ENCODE measurements around the gene EXOC6.
A peak's percentile ranks its signal among the peaks of the same experiment; 100 is the strongest.
"Not testable (repeated sequence)": the region's sequence is repeated elsewhere in the genome, so short reads cannot be mapped to it uniquely, and the experiment has no call there.

EXOC6 gene

DNA sequence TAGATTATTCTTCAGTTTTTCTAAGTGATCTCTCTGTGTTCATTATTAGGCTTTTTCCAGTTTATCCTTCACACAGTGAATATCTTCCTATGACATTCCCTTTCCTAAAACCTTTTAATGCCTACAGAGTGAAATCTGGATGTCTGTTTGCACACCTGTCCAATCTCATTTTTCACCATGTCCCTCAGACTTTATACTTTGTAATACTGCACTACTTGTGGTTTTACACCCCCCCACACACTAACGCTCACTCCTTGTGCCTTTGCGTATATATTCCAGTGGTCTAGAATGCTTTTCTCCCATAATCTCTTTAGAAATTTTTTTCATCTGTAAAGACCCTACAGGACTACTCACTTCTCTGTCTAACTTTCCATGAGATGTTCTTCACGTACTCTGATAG lies 98.2 kb downstream of the EXOC6 start:
- DNase-seq, result no peak

DNA sequence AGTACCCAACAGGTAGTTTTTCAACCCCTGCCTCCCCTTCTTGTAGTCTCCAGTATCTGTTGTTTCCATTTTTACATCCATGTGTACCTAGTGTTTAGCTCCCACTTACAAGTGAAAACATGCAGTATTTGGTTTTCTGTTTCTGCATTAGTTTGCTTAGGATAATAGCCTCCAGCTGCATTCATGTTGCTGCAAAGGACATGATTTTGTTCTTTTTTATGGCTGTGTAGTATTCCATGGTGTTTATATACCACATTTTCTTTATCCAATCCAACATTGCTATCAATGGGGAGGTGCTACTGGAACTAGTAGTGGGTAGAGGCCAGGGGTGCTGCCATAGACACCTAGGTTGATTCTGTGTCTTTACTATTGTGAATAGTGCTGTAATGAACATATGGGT lies 104.3 kb downstream of the EXOC6 start:
- not testable (repeated sequence) for DNase-seq

DNA sequence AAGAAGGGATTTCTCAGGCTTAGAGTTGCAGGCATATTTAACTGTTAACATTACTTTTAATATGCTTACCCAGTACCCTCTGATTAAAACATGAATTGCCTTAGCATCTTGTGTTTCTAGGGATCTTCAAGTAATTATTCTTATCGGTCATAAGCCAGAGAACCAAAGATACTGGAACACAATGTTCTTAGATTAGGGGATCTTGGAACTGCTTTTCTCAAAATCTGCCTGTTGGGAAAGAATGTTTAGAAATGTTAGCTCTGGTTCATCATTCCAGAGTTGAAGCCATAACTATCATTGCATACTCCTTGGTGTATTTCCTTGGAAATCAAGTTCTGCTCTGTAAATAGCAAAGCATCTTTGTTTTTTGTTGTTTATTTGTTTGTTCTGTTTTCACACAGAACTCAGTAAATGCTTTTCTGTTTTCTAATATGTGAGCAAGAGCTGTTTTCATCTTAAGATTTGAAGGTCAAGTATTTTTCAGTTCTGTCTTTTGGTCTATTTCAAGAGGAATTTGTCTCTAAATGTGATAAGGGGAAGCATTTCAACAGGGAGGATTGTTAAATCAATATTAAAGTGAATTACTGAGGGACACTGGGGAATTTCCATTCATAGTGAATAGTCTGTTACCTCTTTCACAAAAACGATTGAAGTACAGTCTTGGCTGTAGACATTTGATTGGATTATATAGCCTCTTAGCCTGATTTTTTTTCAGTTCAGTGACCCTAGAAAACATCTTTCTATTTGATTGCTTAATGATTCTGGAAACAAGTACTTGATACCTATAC lies 109.1 kb downstream of the EXOC6 start:
- DNase-seq, result no peak

DNA sequence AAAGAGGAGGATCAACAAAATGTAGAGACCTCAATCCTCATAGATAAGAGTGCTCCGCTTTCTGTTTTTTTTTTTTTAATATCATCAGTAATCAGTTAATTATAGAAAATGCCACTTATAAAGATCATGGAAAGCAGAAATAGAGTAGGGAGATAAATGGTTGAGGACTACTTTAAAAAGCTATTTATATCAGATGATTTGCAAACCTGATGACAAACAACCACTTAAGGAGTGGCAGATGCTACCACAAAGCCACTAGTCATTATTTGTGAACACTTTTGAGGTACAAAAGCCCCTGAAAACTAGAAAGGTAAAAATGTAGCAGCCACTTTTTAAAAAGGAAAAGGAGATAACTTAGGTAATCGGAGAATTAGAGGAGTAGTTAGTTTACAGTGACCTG lies 113.3 kb downstream of the EXOC6 start:
- no peak for DNase-seq

DNA sequence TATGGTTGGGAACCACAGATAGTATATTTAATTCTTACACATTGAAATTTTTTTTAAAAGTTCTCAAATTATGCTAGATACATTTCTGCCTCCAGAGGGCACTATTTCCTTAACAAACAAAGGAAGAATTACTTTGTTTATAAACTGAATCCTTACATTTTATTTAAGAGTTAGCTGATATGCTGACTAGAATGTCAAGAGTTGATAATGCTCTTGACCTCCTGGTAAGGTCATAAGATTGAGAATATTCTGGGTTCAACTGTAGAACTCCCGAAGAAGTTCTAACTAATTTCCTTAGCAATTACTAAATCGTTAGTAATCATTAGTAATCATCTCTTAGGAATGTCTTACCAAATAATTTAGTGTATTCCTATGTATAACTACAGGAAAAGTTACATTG lies 117.0 kb downstream of the EXOC6 start:
- DNase-seq, result peak; percentile 19

DNA sequence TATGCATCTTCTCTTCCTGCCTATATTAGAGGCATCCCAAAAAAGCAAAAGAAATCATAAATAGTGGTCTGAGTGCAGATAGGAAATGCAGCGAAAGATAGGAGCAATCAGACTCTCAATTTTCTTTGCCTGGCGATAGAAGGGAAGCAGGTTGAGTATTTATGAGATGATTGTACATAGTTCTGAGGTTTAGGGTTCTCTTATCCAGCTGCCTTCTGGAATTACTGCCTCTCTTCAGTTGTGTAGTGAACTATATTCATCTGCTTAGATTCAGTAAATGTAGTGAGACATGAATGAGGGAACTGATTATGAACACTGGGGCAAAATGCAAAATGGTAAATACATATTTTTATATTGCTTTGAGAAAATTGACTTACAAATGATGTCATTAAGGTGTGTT lies 119.3 kb downstream of the EXOC6 start:
- no peak for DNase-seq

DNA sequence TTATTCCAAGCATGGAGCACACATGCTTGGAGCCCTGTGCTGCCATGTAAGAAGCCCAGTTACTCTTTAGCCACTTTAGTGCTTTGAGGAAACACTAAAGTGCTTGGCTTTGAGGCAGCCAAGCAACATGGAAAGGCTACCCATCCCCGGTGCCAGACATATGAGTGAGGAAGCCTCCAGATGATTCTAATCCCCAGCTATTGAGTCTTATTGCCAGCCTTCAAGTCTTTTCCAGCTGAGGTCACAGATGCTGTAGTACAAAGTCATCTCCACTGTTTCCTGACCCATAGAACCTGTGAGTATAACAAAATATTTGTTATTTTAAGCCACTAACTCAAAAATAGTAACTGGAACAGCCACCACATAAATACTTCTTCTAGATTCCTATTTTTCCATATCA lies 120.8 kb downstream of the EXOC6 start:
- no peak for DNase-seq

DNA sequence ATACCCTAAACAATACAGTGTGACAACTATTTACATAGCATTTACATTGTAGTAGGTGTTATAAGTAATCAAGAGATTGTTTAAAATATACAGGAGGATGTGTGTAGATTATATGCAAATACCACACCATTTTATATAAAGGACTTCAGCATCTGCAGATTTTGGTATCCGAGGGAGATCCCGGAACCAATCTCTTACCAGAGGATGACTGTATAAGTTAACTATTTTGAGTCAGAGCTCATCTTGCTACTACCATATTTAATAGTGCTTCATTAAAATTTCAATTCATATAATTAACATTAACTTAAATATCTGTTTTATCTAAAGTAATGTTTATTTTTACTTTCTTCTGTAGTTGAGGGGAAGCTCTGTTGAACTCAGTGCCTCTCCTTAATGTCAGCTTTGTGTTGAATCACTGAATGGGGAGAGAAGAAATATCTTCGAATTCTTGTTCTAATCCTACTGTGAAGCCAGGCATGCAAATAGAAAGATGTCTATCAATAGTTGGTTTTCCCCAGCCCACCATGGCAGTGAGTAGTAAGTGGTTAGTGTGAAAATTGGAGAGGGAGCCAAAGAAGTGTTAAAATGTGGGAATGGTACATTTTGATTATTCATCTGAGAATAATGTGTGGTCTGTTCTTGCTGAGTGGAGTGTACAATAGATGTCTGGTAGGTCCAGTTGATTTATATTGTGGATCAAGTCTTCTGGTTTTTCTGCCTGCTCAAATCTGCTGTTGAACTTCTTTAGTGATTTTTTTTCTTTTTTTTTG lies 122.2 kb downstream of the EXOC6 start:
- DNase-seq, result no peak

DNA sequence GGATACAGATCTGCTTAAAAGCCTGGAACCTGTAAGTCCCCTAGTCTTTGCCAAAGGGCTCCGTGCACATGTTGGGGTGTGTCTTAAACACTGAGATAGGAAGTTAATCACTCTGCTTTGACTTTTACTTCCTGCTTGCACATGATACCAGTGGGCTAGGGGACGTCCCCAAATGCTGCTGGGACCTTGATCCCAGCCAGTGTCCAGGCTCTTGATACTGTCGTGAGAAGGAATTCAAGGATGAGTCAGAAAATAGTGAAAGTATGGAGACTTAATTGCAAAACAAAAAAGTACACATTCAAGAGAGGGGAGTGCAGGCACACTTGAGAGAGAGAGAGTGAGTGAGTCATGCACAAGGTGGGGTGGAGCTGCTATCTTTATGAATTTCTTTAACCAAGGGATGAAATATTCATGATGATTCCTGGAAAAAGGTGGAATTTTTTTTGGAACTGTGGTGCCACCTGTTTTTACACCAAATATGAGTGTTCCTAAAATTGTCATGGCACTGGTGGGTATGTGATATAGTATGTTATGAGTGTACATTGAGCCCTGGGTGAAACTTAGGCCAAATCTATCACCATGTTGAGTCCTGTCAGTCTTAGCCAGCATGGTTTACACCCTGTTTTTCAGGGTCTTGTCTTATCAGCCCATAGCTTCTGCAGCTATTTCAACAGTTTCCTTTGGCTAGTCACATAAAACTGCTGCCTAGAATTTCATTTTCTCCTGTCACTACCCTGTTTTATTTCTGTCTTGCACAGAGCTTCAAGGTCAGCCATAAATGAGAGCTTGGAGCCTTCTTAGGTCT lies 123.9 kb downstream of the EXOC6 start:
- DNase-seq, result no peak

DNA sequence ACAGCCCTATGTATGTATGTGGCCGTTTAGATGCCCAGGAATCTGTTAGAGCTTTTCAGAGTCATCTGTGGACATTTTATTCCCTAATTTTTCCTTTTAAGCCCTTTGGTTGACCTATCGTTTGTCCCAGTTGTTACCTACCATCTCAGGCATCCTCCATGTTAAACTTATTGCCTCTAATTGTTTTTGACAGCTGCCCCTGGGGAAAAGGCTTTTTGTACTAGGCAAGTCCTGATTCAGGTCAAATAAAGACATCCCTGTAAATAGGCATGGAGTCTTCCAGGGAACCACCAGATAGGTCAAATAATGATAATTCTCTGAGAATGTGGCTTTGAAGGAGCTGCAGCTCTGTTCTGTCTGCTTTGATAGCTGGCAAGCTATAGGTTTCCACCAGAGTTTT lies 124.6 kb downstream of the EXOC6 start:
- DNase-seq, result no peak

DNA sequence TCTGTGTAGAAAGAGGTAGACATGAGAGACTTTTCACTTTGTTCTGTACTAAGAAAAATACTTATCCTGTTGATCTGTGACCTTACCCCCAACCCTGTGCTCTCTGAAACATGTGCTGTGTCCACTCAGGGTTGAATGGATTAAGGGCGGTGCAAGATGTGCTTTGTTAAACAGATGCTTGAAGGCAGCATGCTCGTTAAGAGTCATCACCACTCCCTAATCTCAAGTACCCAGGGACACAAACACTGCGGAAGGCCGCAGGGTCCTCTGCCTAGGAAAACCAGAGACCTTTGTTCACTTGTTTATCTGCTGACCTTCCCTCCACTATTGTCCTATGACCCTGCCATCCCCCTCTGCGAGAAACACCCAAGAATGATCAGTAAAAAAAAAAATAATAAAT lies 128.0 kb downstream of the EXOC6 start:
- DNase-seq, result not testable (repeated sequence)

DNA sequence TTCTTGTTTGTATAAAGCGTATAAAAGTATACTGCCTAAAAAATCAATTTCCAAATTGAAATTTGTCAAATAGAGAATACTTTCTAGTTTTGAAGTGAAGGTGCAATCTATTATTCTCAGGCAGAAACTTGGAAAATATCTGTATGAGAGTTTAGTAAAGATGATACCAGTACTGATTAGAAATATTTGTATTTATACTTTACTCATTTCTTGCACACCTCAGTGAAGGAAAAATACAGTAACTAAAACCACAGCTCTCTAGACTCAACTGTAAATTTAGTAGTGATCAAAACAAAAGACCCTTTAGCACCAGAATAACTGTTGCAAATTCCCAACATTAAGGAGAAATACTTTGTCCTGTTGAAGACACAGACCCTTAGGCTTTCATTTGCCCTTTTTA lies 140.9 kb downstream of the EXOC6 start:
- DNase-seq, result no peak

DNA sequence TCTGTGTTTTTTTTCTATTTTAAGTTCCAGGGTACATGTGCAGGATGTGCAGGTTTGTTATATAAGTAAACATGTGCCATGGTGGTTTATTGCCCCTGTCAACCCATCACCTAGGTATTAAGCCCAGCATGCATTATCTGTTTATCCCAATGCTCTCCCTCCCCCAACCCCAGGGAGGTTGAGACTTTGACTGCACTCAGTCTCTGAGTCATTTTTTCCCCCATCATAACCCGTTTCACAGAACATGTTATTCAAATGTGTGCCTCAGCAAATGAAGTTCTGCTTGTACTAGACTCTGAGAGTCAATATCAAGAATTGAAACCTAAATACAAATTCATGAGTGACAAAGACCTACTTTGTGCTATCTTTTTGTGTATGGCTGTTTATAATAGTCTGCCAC lies 142.3 kb downstream of the EXOC6 start:
- DNase-seq, result no peak

DNA sequence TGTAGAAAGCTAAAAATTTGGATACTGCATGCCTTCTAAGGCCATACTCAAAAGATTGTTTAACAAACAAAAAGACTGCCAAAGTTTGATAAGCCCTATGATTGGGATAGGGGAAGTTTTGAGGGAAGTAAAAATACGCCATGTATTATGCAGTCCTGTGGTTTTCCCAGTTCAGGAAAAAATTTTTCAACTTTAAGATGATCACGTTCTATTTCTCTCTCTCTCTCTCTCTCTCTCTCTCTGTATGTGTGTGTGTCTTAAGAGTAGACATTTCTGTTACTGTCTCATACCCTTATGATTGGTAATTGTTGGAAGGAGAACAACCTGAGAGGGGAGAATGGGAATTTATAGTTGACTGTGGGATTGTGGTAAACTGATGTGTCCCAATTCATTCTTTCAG lies 143.2 kb downstream of the EXOC6 start:
- no peak for DNase-seq

DNA sequence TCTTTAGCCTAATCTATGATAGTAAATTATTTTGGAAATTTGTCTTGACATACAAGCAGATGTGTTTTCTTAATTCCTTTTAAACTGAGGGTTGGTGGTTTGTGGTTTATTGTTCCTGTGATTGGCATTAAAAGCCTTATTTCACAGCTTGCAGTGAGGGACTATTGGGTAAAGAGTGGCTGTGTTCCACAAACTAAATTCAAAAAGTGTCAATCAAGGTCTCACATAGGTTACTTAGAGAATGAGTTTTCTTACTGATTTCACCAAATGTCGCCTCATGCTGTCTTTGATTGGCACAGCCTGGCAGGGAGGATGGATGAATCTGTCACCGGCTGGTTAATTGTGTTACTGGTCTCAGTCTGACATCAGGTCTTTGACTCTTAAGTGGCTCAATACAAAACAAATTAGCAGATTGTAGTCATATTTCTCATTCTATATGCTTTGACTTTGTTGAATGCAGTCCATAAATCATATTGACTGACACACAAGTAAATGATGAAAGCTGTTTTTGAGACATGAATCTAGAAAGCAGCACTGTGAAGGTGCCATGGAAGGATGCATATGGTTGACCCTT lies 145.5 kb downstream of the EXOC6 start:
- peak; percentile 85 for DNase-seq

DNA sequence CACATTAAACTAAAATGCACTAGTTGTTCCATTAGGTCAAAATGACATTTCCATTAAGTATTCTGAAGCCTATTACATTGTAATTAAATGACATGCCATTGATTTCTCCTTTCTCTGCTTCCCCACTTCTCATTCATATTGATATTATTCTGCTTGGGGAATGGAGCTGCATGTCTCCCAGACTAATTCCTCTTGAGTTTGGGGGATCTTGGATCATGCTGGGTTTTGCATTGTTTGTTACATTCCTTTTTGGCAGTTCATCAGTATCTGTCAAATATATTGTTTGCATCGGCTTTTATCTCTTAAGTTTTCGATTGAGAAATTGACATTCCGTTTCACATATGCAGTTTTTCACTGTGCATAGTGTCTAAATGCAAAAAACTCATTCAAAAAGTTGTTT lies 147.2 kb downstream of the EXOC6 start:
- DNase-seq, result no peak

DNA sequence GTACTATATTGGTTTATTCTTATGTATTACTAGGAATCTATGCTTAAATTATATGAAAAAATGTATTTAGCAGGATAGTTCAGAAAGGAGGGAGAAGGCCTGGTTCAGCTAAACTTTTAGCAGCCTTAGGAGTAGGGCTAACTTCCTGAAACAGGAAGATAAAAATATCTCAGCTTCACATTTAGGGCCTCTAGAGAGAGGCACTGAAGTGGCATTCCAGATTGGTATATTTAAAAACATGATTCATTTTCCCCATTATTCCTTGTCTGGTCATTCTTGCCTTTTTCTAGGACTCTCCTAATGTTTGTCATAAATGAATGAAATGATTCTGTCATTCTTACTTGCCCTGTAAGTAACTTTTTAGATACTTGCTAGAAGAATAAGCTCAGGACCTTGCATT lies 149.3 kb downstream of the EXOC6 start:
- no peak for DNase-seq

DNA sequence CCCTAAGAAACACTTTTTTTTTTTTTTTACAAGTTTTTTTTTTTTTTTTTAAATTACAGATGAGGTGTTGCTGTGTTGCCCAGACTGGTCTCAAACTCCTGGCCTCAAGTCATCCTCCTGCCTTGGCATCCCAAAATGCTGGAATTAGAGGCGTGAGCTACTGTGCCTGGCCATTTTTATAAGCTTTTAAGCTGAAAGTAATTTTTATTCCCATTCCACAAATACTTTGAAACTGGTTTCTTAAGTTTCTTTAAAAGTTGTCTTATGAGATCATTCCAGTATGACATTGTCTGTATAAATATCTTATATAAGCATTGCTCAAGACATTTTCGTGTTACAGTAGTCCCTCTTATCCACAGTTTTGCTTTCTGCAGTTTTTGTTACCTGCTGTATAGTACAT lies 150.9 kb downstream of the EXOC6 start:
- no peak for DNase-seq

DNA sequence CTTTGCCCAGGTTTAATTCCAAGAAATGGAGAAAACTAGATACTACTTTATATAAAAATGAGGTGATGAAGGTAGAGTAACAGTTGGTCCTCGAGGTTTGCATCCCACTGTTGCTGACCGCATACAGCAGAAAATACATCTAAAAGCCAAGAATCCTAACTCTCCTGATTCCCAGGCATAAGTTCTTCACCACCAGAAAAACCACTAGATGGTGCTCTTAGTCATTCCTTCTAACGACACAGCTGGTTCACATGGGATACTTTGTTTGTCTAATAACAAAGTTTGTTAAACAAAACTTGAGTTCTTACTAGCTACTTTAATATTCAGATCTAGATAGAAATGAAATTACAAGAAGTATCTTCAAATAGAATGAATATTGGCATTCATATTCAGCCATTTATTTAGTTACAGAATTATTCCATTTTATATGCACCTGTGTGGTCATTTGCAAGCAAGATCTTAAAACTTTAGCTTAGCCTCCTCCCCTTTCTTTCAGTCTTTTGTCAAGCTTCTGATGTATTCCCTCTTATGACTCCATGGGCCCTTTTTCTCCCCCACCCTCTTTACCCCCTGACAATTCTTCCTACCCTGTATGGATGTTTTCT lies 158.2 kb downstream of the EXOC6 start:
- DNase-seq, result peak; percentile 17

DNA sequence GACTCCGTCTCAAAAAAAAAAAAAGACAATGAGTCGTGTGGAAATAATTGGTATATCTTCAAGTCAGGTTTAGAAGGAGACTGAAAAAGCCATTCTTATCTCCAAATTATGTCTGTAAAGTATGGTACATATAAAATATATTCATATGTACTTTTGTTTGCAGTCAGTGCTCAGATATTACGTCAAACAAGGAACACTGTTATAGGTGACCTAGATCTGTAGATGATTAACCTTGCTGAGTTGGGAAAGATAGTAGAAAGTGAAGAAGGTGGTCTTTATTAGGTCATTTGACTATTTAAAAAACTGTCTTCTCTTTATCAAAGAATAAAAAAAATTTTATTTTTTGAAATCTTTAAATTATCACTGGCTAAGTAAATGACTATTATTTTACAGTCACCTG lies 167.4 kb downstream of the EXOC6 start:
- no peak for DNase-seq

DNA sequence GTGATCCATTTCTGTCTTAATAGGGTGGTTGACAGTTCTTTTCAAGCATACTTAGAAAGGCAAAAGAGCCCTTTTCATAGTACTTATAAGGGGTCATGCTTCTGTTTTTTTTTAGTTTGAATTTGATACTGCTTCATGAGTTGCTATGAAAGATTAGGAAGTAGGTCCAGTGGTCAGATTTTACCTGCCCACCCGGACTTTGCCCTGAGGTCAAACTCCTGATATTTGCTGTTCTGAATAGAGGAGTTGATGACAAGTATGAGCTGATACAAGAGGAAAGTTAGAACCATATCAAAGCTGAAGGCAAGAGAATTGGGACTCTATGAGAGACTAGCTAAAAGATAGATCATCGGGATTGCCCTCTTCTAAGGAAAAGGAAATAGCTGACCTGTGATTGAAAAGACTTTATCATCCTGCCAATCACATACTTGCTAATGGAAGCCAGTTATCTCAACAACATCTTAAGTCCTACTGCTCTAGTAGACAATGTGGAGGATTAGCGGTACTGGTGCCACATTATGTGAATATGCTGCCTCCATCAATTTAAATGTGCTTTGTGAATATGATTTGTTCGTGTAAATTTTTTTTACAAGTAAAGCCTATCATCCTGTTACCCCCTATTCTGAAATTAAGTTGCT lies 174.8 kb downstream of the EXOC6 start:
- no peak for DNase-seq

DNA sequence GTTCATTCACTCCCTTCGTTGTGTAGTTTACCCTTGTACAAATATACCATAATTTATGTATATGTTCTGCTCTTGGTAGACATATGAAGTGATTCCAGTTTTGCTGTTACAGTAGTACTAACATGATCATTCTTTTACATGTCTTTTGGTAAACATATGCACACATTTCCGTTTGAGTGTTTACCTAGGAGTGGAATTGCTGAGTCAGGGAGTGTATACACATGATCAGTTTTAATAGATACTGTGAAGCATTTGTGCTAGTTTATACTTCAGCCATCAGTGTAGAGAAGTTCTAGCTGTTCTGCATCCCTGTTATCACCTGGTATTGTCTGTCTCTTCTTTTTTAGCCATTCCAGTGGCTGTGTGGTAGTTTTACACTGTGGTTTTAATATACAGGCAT lies 177.8 kb downstream of the EXOC6 start:
- DNase-seq, result no peak

All from NCI-H2171 treated with DMSO at 0.1 percent for 48 hours (cell line).